OCI-LY1 (cell line): Measurements from ENCODE around the gene AK3.

ENCODE experiments used
- H2AFZ ChIP-seq: fragments of 200-600 bp; sonication (generic), shearing (Covaris generic); 2 replicates; pipeline ENCODE4 v1.6.0; 2014; ENCODE audit warnings: antibody characterized with exemption, mild to moderate bottlenecking, low read length
- H3F3A ChIP-seq: fragments of 200-600 bp; sonication (generic), shearing (Covaris generic); 2 replicates; pipeline ENCODE4 v1.6.0; 2014; ENCODE audit warnings: mild to moderate bottlenecking, antibody characterized with exemption, low read length, moderate library complexity; ENCODE audit not compliant: insufficient read depth
- H3K27ac ChIP-seq: fragments of 200-600 bp; sonication (generic); 2 replicates; pipeline ENCODE4 v1.5.1; 2014; ENCODE audit warnings: low read length, mixed run types, mild to moderate bottlenecking, low read depth; ENCODE audit not compliant: poor library complexity, severe bottlenecking
- H3K27me3 ChIP-seq: fragments of 200-600 bp; sonication (generic); 2 replicates; pipeline ENCODE4 v1.6.0; 2014; ENCODE audit warnings: antibody characterized with exemption, mild to moderate bottlenecking, low read length, moderate library complexity; ENCODE audit not compliant: insufficient read depth
- H3K36me3 ChIP-seq: fragments of 200-600 bp; sonication (generic); 2 replicates; pipeline ENCODE4 v1.6.1; 2014; ENCODE audit warnings: mild to moderate bottlenecking, antibody characterized with exemption, low read length, moderate library complexity, mixed read lengths; ENCODE audit not compliant: insufficient read depth
- H3K4me1 ChIP-seq: fragments of 200-600 bp; sonication (generic); 2 replicates; pipeline ENCODE4 v1.5.1; 2014; ENCODE audit warnings: mild to moderate bottlenecking, low read length, moderate library complexity; ENCODE audit not compliant: insufficient read depth, severe bottlenecking
- H3K4me2 ChIP-seq: fragments of 200-600 bp; sonication (generic), shearing (Covaris generic); 2 replicates; pipeline ENCODE4 v1.6.1; 2014; ENCODE audit warnings: low read length
- H3K4me3 ChIP-seq: fragments of 200-600 bp; sonication (generic); 2 replicates; pipeline ENCODE4 v1.5.1; 2014; ENCODE audit warnings: low read length, low read depth, mild to moderate bottlenecking, mixed read lengths; ENCODE audit not compliant: poor library complexity, severe bottlenecking
- H3K79me2 ChIP-seq: fragments of 200-600 bp; shearing (Covaris generic); 2 replicates; pipeline ENCODE4 v1.6.1; 2016; ENCODE audit warnings: mixed run types, low read length, mixed read lengths; ENCODE audit not compliant: insufficient read depth
- H3K9ac ChIP-seq: fragments of 200-600 bp; sonication (generic), shearing (Covaris generic); 2 replicates; pipeline ENCODE4 v1.6.1; 2014; ENCODE audit warnings: mild to moderate bottlenecking, low read length, mixed read lengths
- H3K9me2 ChIP-seq: fragments of 200-600 bp; sonication (generic), shearing (Covaris generic); 2 replicates; pipeline ENCODE4 v1.6.1; 2014; ENCODE audit warnings: low read depth, mild to moderate bottlenecking, low read length, mixed read lengths
- H3K9me3 ChIP-seq: fragments of 200-600 bp; shearing (Covaris generic); 2 replicates; pipeline ENCODE4 v1.6.1; 2014; ENCODE audit warnings: low read length, mixed read lengths
- H4K20me1 ChIP-seq: fragments of 200-600 bp; sonication (generic), shearing (Covaris generic); 2 replicates; pipeline ENCODE4 v1.6.0; 2016; ENCODE audit warnings: mild to moderate bottlenecking, low read length; ENCODE audit not compliant: insufficient read depth
- CTCF ChIP-seq: fragments of 200-600 bp; sonication (generic), shearing (Covaris generic); IDR thresholded peaks from 2 replicates; pipeline ENCODE4 v1.5.1; 2017; ENCODE audit warnings: mild to moderate bottlenecking, antibody characterized with exemption, low read length, moderate library complexity, mixed read lengths
- EZH2 ChIP-seq: fragments of 200-600 bp; sonication (generic), shearing (Covaris generic); IDR thresholded peaks from 2 replicates; pipeline ENCODE4 v1.8.0; 2017; ENCODE audit warnings: borderline replicate concordance, mixed run types, mild to moderate bottlenecking, antibody characterized with exemption, low read length, moderate library complexity, mixed read lengths

Gene AK3

GRCh38 chr9:4762886-4763541, 22.0 kb upstream of the AK3 start:
- H3K9ac ChIP-seq: peak overlapping the region; percentile 27; the same call in 1 of the 2 replicates
- no peaks in the 10 kb centered on the region for H3K9me3 ChIP-seq
- peak overlapping the region; percentile 52 for H3K4me3 ChIP-seq
- no peaks in the 10 kb centered on the region for H3F3A ChIP-seq
- H3K36me3 ChIP-seq: no peaks in the 10 kb centered on the region
- H4K20me1 ChIP-seq: no peaks in the 10 kb centered on the region
- H3K9me2 ChIP-seq: no peaks in the 10 kb centered on the region
- no peaks in the 10 kb centered on the region for H3K79me2 ChIP-seq
- TF ChIP-seq EZH2 (no peak), CTCF (no peak)
- H2AFZ ChIP-seq: peak overlapping the region; percentile 77
- H3K27me3 ChIP-seq: no peaks in the 10 kb centered on the region
- peaks cover 20% of the 10 kb centered on the region for H3K4me1 ChIP-seq
- H3K27ac ChIP-seq: no peak overlapping the region
- peak overlapping the region; percentile 61 for H3K4me2 ChIP-seq

- TF ChIP-seq EZH2 (no peak), CTCF (peak; percentile 94)
- Histone ChIP-seq H3K9ac (peak overlapping the region; percentile 39; the same call in 1 of the 2 replicates), H3K9me2 (no peaks in the 10 kb centered on the region), H3K36me3 (no peaks in the 10 kb centered on the region), H3K27ac (no peak overlapping the region), H3K27me3 (no peaks in the 10 kb centered on the region), H4K20me1 (no peaks in the 10 kb centered on the region), H3F3A (no peaks in the 10 kb centered on the region), H3K4me1 (peaks cover 20% of the 10 kb centered on the region), H3K4me3 (peak overlapping the region; percentile 52), H3K4me2 (peak overlapping the region; percentile 61), H2AFZ (peak overlapping the region; percentile 77), H3K9me3 (no peaks in the 10 kb centered on the region), H3K79me2 (no peaks in the 10 kb centered on the region)
Observed at GRCh38 chr9:4762108-4762885, 21.3 kb upstream of the AK3 start.

GRCh38 chr9:4760122-4760521, 19.1 kb upstream of the AK3 start:
- Histone ChIP-seq H3K27me3 (no peaks in the 10 kb centered on the region), H2AFZ (no peak overlapping the region), H4K20me1 (no peaks in the 10 kb centered on the region), H3K4me3 (no peak overlapping the region), H3K9me3 (no peaks in the 10 kb centered on the region), H3K4me1 (peaks cover 20% of the 10 kb centered on the region), H3K79me2 (no peaks in the 10 kb centered on the region), H3K4me2 (no peak overlapping the region), H3K9ac (no peak overlapping the region), H3K27ac (no peak overlapping the region), H3K36me3 (no peaks in the 10 kb centered on the region), H3K9me2 (no peaks in the 10 kb centered on the region), H3F3A (no peaks in the 10 kb centered on the region)
- TF ChIP-seq EZH2: no peak
- no peak for TF ChIP-seq CTCF
